Spinal cord (tissue), 10 donors: ENCODE results near the gene PRKCH. TPM values are rescaled to one million over a fixed set of nuclear protein-coding genes. Genes with fewer than 3 reads are reported as not detected.

Experiments
- DNase-seq, 6 donors: peaks; one replicate each; pipeline versions ENCODE4 v3.0.0 to v3.0.0-alpha.2; 2013 to 2015; ENCODE audit warnings: low spot score in 6 of 6, low read depth in 4 of 6
- H3K27ac ChIP-seq: one replicate; pipeline ENCODE4 v1.5.1; 2013; ENCODE audit warnings: low read depth, low read length, control low read depth
- H3K27me3 ChIP-seq: one replicate; pipeline ENCODE4 v1.6.1; 2013; ENCODE audit warnings: low read length; ENCODE audit not compliant: control insufficient read depth, insufficient read depth
- H3K36me3 ChIP-seq: one replicate; pipeline ENCODE4 v1.6.1; 2013; ENCODE audit warnings: low read length; ENCODE audit not compliant: control insufficient read depth, insufficient read depth
- H3K4me1 ChIP-seq: one replicate; pipeline ENCODE4 v1.6.1; 2013; ENCODE audit warnings: low read length; ENCODE audit not compliant: control insufficient read depth, insufficient read depth
- H3K4me3 ChIP-seq: one replicate; pipeline ENCODE4 v1.5.1; 2013; ENCODE audit warnings: low read depth, low read length, control low read depth
- H3K9me3 ChIP-seq: one replicate; pipeline ENCODE4 v1.6.1; 2013; ENCODE audit warnings: low read length; ENCODE audit not compliant: control insufficient read depth, insufficient read depth
- WGBS: methylation state at CpG from one replicate; pipeline ENCODE4 v1.1.5; 2013; ENCODE audit warnings: missing lambda C conversion rate; ENCODE audit not compliant: insufficient coverage; 5-methylcytosine and 5-hydroxymethylcytosine counted together
- polyA plus RNA-seq, 2 donors: library from polyadenylated mRNA; unstranded; fragments of 120-200 nt; gene quantifications; one replicate each; pipeline ENCODE4 v1.2.1, GENCODE V29; 2013; ENCODE audit not compliant: insufficient read length in 2 of 2
- total RNA-seq, 2 donors: library from RNA; depleted of rRNA in 1 of 2; stranded (reverse); fragments of 120-200 nt in 1 of 2; fragments of >200 nt in 1 of 2; gene quantifications; one replicate each; pipeline versions ENCODE4 v1.2.3 to v1.2.4, GENCODE V29; 2013 to 2014
- donor health status: healthy.

PRKCH gene
- total and polyA plus RNA-seq, 4 donors: 9.6 to 30.7 (median 15.5) TPM

DNA sequence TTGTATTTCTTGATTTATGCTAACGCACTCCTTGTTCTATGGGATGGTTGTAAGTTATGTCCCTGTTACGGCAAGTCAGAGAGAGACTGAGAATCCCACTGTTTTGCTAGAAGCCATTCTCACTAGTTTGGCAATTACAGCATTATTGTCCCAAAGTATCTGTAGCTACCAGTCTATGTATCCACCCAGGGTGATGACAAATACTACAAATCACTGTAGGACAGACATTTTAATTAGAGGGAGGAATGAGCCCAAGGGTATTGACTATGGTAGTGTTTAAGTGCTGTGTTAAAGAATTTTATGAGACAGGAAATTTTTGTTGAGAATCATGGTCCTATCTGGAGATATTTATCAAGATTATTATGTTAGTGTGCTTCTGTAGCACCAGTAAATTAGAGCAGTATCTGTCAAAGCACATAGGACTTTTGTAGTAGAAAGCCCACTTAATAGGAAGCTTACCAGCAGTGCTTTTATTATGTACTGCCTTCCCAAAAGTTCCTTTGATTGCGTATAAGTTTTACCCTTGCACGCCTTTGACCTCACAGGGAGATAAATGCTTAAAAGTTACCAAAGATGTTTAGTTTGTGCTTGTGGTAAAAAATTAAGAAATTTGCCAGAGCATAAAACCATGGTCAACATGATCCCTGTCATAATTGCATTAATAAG is 10.7 kb downstream of the PRKCH start:
- H3K4me3 ChIP-seq: no peak overlapping the region
- DNase-seq: peak in 1 of 6 donors; percentile 70
- WGBS: no CpG with 5 or more reads among the region's 4 CpGs
- H3K9me3 ChIP-seq: no peaks in the 10 kb centered on the region
- no peaks in the 10 kb centered on the region for H3K4me1 ChIP-seq
- no peaks in the 10 kb centered on the region for H3K27me3 ChIP-seq
- H3K36me3 ChIP-seq: no peaks in the 10 kb centered on the region
- no peak overlapping the region for H3K27ac ChIP-seq

DNA sequence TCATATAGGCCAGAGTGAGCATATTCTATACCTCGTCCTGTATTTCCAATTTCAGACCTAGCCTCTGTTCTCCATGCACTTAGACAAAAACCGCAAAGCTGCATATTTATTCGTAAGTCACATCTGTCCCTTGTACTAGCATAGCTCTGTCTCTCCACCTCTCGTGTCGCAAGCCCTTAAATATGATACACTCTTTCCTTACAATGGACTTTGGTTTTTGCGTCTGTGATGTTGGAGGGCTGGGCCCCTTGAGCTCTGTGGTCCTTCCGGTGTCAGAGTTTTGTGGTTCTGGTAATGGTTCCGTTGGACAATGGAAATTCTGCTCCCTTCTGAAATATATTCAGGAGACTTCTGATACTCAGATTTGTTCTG is 11.3 kb downstream of the PRKCH start:
- Histone ChIP-seq H3K36me3 (no peaks in the 10 kb centered on the region), H3K4me3 (no peak overlapping the region), H3K4me1 (no peaks in the 10 kb centered on the region), H3K27me3 (no peaks in the 10 kb centered on the region), H3K27ac (no peak overlapping the region), H3K9me3 (no peaks in the 10 kb centered on the region)
- WGBS: 73% methylated on average over 1 of the region's 8 CpGs
- no peak for DNase-seq

DNA sequence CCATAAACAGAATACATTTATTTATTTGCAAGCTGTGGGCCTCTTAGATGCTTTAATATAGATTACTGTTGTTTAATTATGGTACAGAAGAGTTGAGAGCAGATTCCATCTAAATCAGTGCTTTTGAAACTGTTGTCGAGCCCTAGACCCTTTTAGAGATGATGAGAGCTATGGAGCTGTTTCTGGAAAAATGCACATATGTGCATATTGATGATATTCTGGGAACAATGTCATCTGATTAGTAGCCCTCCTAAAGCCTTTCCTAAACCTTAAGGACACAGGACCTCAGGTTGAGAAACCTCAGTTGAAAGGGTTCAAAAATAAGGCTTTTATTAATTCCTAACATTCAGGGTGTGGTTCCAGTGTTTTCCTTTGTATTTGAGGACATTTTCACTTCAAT is 11.7 kb downstream of the PRKCH start:
- no peak for DNase-seq
- WGBS: no CpG with 5 or more reads among the region's 1 CpG
- Histone ChIP-seq H3K4me3 (no peak overlapping the region), H3K4me1 (no peaks in the 10 kb centered on the region), H3K27me3 (no peaks in the 10 kb centered on the region), H3K36me3 (no peaks in the 10 kb centered on the region), H3K9me3 (no peaks in the 10 kb centered on the region), H3K27ac (no peak overlapping the region)

DNA sequence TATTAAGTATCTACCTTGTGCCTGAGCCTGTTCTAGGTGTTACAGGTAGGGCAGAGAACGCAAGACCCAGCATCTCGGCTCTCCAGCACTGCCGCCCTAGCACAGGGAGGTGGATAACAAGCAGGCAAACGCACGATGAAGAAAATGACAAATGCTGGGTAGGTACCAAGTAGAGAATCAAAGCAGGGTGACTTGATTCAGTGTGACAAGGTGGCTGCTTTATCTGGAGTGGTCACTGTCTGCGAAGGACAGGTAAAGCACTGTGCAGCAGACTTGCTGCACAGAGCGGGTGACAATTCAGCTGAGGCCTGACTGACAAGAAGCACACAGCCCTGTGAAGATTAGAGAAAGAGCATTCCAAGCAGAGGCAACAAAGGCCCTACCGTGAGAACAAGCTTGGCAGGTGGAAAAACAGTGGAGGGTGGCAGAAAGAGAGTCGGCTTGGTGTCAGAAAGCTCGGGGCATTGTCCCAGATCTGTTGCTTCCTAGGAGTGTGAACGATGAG is 12.9 kb downstream of the PRKCH start:
- Histone ChIP-seq H3K27me3 (no peaks in the 10 kb centered on the region), H3K36me3 (no peaks in the 10 kb centered on the region), H3K4me3 (no peak overlapping the region), H3K4me1 (no peaks in the 10 kb centered on the region), H3K9me3 (no peaks in the 10 kb centered on the region), H3K27ac (no peak overlapping the region)
- no peak for DNase-seq
- WGBS: 83% methylated on average over 11 of the region's 11 CpGs

DNA sequence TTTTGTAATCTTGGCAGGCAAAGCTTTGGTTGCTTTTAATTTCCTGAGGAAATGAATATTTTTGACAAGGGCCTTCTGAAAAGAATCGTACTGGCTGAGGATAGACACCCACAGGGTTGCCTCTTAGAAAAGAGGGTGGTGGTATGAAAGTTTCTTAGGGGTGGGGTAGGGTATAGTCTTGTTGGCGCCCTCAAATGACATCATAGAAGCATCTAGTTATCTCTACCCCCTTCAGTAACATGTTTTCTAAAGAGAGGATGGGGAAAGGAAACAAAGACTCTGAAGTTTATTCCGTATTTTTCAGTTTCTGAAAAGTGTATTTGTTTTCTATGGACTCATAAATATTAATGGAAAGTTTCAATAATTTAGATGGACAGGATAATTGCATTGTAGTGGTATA is 13.7 kb downstream of the PRKCH start:
- H3K27ac ChIP-seq: no peak overlapping the region
- WGBS: 90% methylated on average over 1 of the region's 3 CpGs
- no peaks in the 10 kb centered on the region for H3K4me1 ChIP-seq
- no peaks in the 10 kb centered on the region for H3K27me3 ChIP-seq
- no peaks in the 10 kb centered on the region for H3K9me3 ChIP-seq
- no peak overlapping the region for H3K4me3 ChIP-seq
- H3K36me3 ChIP-seq: no peaks in the 10 kb centered on the region
- no peak for DNase-seq

DNA sequence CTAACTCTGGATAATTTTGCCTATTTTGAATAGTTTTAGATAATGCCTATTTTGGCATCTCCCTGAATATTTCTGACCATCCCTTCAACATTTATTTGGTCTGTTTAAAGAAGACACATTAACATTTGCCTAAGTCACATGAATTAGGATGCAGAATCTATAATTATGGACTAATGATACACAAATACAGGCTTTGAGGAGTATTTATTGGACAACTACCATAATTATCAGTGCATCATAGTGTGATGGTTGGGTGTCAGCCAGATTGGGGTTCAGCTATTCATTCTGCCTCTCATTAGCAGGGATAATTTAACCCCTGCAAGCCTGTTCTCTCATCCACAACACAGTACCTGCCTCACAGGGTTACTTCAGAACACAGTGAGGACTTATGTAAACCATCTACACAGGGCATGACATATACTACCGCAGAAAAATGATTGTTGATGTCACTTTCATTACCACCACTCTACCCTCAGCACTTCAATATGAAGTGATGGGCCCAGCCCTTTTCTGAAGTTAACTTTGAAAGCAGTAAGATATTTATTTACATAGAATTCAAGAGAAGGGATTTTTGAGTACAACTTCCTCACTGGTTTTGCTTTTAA is 14.4 kb downstream of the PRKCH start:
- peak in 1 of 6 donors; percentile 16 for DNase-seq
- Histone ChIP-seq H3K9me3 (no peaks in the 10 kb centered on the region), H3K36me3 (no peaks in the 10 kb centered on the region), H3K4me1 (no peaks in the 10 kb centered on the region), H3K27me3 (no peaks in the 10 kb centered on the region), H3K4me3 (no peak overlapping the region), H3K27ac (no peak overlapping the region)
- no CpG with 5 or more reads among the region's 1 CpG for WGBS

DNA sequence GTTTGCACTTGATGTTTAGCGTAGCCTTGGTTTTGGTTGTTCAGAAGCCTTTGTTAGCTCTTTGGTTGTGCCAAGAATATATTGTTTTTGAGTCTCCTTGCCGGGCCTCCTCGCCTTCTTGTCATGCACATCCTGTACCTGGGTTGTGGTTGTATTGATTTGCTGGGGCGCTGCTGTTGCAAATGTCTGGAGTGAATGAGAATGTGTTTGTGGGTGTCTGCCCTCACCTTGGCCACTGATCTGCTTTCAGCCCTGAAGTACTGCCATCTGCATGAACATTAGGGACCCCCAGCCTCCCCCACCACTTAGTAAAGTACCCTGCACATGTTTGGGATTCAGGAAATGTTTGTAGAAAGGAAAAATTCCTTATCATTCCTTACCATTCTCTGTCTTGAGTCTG is 16.5 kb downstream of the PRKCH start:
- 70% methylated on average over 4 of the region's 4 CpGs for WGBS
- H3K4me3 ChIP-seq: no peak overlapping the region
- DNase-seq: no peak
- H3K36me3 ChIP-seq: no peaks in the 10 kb centered on the region
- no peak overlapping the region for H3K27ac ChIP-seq
- no peaks in the 10 kb centered on the region for H3K27me3 ChIP-seq
- no peaks in the 10 kb centered on the region for H3K9me3 ChIP-seq
- no peaks in the 10 kb centered on the region for H3K4me1 ChIP-seq

DNA sequence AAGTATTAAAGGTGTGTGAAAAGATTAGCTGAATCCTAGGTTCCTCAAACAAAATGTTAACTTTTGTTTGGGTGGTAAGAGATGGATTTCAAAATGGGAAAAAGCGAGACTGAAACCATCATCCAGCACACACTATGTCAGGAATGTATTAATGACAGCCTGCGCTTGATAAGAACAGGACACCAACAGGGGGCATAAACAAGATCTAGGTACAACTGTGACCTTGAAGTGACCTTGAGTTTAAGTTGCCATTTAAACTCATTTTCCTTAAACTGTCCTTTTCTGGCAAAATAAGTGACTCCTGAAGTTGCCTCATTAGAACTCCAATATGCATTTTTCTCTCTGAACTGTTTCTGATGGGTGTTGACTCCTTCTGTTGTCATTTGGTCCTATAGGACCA is 17.1 kb downstream of the PRKCH start:
- WGBS: 80% methylated on average over 1 of the region's 2 CpGs
- DNase-seq: no peak
- no peaks in the 10 kb centered on the region for H3K9me3 ChIP-seq
- H3K36me3 ChIP-seq: no peaks in the 10 kb centered on the region
- no peak overlapping the region for H3K27ac ChIP-seq
- H3K4me3 ChIP-seq: no peak overlapping the region
- H3K4me1 ChIP-seq: no peaks in the 10 kb centered on the region
- H3K27me3 ChIP-seq: no peaks in the 10 kb centered on the region

DNA sequence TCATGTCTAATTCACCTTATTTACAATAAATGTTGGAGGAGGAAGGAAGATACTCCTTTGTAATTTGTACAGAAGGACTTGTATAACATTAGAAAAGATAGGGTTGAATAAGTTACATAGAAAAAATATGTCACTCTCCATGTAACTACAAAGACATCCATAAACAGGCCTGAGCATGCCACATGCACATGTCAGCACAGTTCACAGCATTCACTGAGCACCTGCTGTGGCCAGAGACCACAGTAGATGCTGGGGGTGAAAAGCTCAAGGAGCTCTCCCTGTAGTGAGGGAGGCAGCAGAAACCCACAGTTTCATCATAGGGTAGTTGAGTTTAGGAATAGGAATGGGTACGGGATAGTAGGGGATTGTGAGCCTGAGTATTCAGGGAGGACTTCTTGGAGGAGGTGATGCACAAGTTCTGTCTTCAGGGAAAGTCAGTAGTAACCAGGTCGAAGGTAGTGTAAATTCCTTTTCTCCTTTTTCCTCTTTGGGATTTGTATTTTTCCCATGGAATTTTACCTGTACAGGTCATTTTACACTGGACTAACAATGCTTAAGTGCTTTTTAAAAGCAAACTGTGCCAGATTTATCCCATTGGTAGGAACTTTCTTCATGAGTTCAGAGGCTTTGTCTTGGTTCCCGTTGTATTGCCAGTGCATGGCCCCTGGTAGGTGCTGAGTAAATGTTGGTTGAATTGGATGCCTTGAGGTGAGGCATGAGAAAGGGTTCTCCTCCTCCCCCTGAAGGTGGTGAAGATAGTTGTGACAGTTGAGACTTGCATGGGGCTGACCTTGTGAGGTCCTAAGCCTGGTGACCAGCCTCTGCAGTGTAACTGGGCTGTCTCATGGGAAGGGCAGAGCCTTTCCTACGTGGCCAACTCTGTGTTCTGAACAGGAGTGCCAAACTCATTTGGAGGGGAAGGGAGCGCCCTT is 20.2 kb downstream of the PRKCH start:
- Histone ChIP-seq H3K27ac (no peak overlapping the region), H3K36me3 (no peaks in the 10 kb centered on the region), H3K27me3 (no peaks in the 10 kb centered on the region), H3K4me1 (no peaks in the 10 kb centered on the region), H3K4me3 (no peak overlapping the region), H3K9me3 (no peaks in the 10 kb centered on the region)
- WGBS: 80% methylated on average over 1 of the region's 5 CpGs
- no peak for DNase-seq
